Osteoblast (primary cell): Measurements from ENCODE around the gene COL18A1. TPM values are rescaled to one million over a fixed set of nuclear protein-coding genes. Genes with fewer than 3 reads are reported as not detected.

Experiments
- DNase-seq: peaks from one replicate; pipeline ENCODE4 v3.0.0; 2011; ENCODE audit warnings: low spot score, mixed read lengths; ENCODE audit not compliant: insufficient read length; ENCODE audit errors: missing footprints
- H2AFZ ChIP-seq: 2 replicates; pipeline ENCODE4 v1.6.0; 2011; ENCODE audit warnings: mild to moderate bottlenecking, low read length
- H3K27ac ChIP-seq: 2 replicates; pipeline ENCODE4 v1.5.1; 2011; ENCODE audit warnings: mild to moderate bottlenecking, low read depth, low read length, moderate library complexity
- H3K27me3 ChIP-seq: 2 replicates; pipeline ENCODE4 v1.6.0; 2012; ENCODE audit warnings: mild to moderate bottlenecking, control low read depth, inconsistent platforms, low read length, moderate library complexity; ENCODE audit not compliant: insufficient read depth
- H3K36me3 ChIP-seq: 2 replicates; pipeline ENCODE4 v1.5.1; 2011; ENCODE audit warnings: mild to moderate bottlenecking, low read length, control low read depth, moderate library complexity; ENCODE audit not compliant: insufficient read depth
- H3K4me1 ChIP-seq: 2 replicates; pipeline ENCODE4 v1.5.1; 2011; ENCODE audit warnings: mild to moderate bottlenecking, low read length, control low read depth, moderate library complexity; ENCODE audit not compliant: insufficient read depth
- H3K4me2 ChIP-seq: 2 replicates; pipeline ENCODE4 v1.6.0; 2011; ENCODE audit warnings: mild to moderate bottlenecking, low read length; ENCODE audit not compliant: insufficient read depth
- H3K4me3 ChIP-seq: fragments of 200-600 bp; sonication (generic); 3 replicates; pipeline ENCODE4 v1.5.1; 2012; ENCODE audit warnings: mild to moderate bottlenecking, low read length, inconsistent platforms; ENCODE audit not compliant: insufficient read depth
- H3K79me2 ChIP-seq: 2 replicates; pipeline ENCODE4 v1.6.0; 2012; ENCODE audit warnings: mild to moderate bottlenecking, low read length, control low read depth, inconsistent platforms; ENCODE audit not compliant: insufficient read depth
- H3K9me3 ChIP-seq: 2 replicates; pipeline ENCODE4 v1.5.1; 2011; ENCODE audit warnings: low read depth, low read length, control low read depth
- H4K20me1 ChIP-seq: 2 replicates; pipeline ENCODE4 v1.6.0; 2012; ENCODE audit warnings: mild to moderate bottlenecking, low read length, control low read depth; ENCODE audit not compliant: insufficient read depth
- total RNA-seq: library from RNA; depleted of rRNA; stranded (reverse); fragments of >200 nt; gene quantifications from 2 replicates; pipeline ENCODE4 v1.2.3, GENCODE V29; 2012
- TF ChIP-seq, protein P1 (sequence below): IDR thresholded peaks from 2 replicates; pipeline ENCODE4 v1.5.1; 2011; ENCODE audit warnings: mild to moderate bottlenecking, low read depth, low read length, moderate library complexity; ENCODE audit errors: extremely low read depth

COL18A1 gene
- total RNA-seq, 1 donor, result 8.3 TPM

GRCh38 chr21:45511007-45511406, 106.0 kb downstream of the COL18A1 start:
- TF ChIP-seq, protein P1, sequence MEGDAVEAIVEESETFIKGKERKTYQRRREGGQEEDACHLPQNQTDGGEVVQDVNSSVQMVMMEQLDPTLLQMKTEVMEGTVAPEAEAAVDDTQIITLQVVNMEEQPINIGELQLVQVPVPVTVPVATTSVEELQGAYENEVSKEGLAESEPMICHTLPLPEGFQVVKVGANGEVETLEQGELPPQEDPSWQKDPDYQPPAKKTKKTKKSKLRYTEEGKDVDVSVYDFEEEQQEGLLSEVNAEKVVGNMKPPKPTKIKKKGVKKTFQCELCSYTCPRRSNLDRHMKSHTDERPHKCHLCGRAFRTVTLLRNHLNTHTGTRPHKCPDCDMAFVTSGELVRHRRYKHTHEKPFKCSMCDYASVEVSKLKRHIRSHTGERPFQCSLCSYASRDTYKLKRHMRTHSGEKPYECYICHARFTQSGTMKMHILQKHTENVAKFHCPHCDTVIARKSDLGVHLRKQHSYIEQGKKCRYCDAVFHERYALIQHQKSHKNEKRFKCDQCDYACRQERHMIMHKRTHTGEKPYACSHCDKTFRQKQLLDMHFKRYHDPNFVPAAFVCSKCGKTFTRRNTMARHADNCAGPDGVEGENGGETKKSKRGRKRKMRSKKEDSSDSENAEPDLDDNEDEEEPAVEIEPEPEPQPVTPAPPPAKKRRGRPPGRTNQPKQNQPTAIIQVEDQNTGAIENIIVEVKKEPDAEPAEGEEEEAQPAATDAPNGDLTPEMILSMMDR, result no peak
- Histone ChIP-seq H3K4me2 (no peak overlapping the region), H4K20me1 (no peaks in the 10 kb centered on the region), H3K36me3 (no peaks in the 10 kb centered on the region), H3K27ac (no peak overlapping the region), H3K9me3 (no peaks in the 10 kb centered on the region), H3K4me1 (no peaks in the 10 kb centered on the region), H2AFZ (no peak overlapping the region), H3K27me3 (no peaks in the 10 kb centered on the region), H3K4me3 (no peak overlapping the region), H3K79me2 (no peaks in the 10 kb centered on the region)
- no peak for DNase-seq

- H3K9me3 ChIP-seq, result no peaks in the 10 kb centered on the region
- no peaks in the 10 kb centered on the region for H3K4me1 ChIP-seq
- no peaks in the 10 kb centered on the region for H3K36me3 ChIP-seq
- no peak overlapping the region for H3K4me3 ChIP-seq
- H2AFZ ChIP-seq, result no peak overlapping the region
- no peak overlapping the region for H3K27ac ChIP-seq
- no peaks in the 10 kb centered on the region for H3K79me2 ChIP-seq
- H4K20me1 ChIP-seq, result no peaks in the 10 kb centered on the region
- DNase-seq, result no peak
- TF ChIP-seq, protein P1, result no peak
- no peak overlapping the region for H3K4me2 ChIP-seq
- no peaks in the 10 kb centered on the region for H3K27me3 ChIP-seq
Observed at GRCh38 chr21:45511661-45512431, 106.9 kb downstream of the COL18A1 start.

DNA sequence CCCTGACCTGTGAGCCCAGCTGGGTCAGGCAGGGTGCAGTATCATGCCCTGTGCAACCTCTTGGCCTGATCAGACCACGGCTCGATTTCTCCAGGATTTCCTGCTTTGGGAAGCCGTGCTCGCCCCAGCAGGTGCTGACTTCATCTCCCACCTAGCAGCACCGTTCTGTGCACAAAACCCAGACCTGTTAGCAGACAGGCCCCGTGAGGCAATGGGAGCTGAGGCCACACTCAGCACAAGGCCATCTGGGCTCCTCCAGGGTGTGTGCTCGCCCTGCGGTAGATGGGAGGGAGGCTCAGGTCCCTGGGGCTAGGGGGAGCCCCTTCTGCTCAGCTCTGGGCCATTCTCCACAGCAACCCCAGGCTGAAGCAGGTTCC, 107.6 kb downstream of the COL18A1 start:
- TF ChIP-seq, protein P1, result no peak
- DNase-seq, result no peak
- Histone ChIP-seq H2AFZ (no peak overlapping the region), H3K4me3 (no peak overlapping the region), H3K4me2 (no peak overlapping the region), H3K36me3 (no peaks in the 10 kb centered on the region), H3K79me2 (no peaks in the 10 kb centered on the region), H4K20me1 (no peaks in the 10 kb centered on the region), H3K9me3 (no peaks in the 10 kb centered on the region), H3K27me3 (no peaks in the 10 kb centered on the region), H3K4me1 (no peaks in the 10 kb centered on the region), H3K27ac (no peak overlapping the region)

DNA sequence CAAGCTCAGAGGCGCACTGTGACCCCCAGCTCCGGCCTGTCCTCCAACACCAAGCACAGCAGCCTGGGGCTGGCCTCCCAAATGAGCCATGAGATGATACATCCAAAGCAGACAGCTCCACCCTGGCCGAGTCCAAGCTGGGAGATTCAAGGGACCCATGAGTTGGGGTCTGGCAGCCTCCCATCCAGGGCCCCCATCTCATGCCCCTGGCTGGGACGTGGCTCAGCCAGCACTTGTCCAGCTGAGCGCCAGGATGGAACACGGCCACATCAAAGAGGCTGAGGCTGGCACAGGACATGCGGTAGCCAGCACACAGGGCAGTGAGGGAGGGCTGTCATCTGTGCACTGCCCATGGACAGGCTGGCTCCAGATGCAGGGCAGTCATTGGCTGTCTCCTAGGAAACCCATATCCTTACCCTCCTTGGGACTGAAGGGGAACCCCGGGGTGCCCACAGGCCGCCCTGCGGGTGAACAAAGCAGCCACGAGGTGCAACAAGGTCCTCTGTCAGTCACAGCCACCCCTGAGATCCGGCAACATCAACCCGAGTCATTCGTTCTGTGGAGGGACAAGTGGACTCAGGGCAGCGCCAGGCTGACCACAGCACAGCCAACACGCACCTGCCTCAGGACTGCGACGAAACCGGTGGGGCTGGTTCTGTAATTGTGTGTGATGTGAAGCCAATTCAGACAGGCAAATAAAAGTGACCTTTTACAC, 108.2 kb downstream of the COL18A1 start:
- Histone ChIP-seq H3K27ac (no peak overlapping the region), H3K27me3 (no peaks in the 10 kb centered on the region), H3K4me1 (no peaks in the 10 kb centered on the region), H3K9me3 (no peaks in the 10 kb centered on the region), H3K4me2 (no peak overlapping the region), H3K79me2 (no peaks in the 10 kb centered on the region), H2AFZ (no peak overlapping the region), H4K20me1 (no peaks in the 10 kb centered on the region), H3K4me3 (no peak overlapping the region), H3K36me3 (no peaks in the 10 kb centered on the region)
- TF ChIP-seq, protein P1, result no peak
- no peak for DNase-seq
